NCI-H2107 (cell line): ENCODE data around the gene ISG20.

ENCODE experiments used
- DNase-seq: peaks from one replicate; lab custom pipeline; 2025; lab: John Stamatoyannopoulos, UW

ISG20 gene

DNA sequence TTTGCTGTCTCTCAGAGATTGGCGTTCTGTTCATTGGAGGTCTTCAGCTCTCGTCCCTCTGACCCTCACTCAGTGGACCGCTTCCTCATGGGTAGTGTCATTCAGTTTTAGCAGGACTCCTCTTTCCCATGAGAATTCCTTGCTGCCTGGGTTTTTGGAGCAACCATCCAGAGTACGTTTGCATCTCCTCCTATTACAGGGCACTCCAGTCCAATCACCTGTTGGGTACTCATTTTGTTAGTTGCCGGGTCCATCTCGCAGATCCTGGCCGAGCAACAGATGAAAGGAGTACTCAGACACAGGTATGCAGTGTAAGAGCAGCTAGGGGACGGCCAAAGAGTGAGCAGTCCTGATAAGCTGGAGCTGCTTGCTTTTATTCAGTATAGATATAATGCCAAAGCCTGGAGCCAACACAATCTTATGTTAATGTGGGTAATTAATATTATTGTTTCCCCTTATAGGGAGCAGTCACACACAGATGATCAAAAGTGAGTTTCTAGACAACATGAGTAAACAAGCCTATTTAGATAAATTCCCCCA, 49.6 kb downstream of the ISG20 start:
- DNase-seq, result no peak

DNA sequence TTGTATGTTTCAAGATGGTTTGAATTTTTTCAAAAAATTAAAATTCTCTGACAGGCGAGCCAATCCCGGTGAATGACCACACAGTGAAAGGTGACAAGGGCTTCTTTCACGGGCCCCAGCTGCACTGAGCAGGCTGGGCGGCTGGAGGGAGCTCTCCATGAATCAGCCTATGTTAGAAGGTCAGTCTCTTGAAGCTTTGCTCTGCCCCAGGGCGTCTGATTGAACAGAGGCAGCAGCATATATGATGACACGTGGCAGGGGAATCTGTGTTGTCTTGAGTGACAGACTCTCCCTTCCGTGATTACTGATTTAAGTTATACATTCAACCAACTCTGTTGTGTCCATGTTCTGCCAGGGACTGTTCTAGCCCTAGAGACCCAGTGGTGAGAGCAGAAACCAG, 51.5 kb downstream of the ISG20 start:
- DNase-seq, result no peak

DNA sequence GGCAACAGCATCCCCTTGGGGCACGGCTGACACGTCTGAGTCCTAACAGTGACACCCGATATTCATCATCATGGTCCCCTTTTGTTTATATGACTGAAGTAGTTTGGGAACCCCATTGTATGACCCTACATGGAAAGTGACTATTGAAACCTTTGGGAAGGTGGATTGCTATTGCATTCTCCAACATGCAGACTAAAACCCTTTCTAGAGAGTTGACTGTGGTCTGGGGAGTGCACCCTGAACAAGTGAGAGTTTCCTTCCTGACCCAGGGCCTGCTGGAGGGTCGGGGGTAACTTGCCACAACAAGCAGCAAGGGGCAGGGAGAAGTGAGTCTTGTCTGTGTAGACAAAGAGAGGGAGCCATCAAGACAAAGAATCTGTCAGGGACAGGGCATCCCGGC, 54.4 kb downstream of the ISG20 start:
- DNase-seq, result no peak

DNA sequence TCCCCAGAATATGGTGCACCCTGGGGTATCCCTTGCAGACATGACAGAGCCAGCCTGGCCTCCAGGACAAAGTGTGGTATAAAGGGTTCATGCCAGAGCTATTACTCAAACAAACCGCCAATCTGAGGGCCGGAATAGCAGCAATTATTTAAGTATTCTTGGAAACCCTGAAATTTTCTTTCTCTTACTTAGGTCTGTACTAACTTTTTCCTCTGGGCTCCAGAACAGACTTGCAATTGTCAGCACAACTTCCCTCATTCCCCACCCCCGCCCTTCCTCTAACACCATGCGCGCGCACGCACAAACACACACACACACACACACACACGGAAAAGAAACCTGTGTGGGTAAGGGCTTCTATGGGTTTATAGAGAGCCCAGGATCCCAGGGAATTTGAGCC, 56.3 kb downstream of the ISG20 start:
- DNase-seq, result no peak

DNA sequence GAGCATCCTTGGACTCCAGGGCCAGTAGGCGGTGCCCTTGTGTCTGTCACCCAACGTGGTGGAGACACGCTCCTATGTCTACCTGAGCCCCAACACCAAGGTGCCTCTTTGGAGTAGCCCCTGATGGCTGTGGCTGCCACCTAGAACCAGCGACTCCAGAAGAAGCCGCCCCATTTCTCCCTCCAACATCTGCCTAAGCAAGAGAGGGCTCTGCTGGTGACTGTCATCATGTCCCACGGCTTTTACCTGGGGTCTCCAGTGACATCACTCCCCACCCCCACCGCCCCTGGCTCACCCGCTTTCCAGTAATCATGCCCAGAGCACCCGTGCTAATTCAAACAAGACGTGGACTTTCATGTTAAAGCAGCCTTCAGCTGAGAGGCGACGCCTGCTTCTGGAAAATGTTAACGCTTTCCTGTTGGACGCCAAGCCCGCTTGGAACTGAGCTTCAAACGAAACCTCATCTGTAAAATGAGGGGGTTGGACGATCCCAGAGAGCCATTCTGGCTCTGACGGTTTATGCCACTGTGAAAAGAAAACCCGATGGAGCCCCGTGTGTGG, 57.0 kb downstream of the ISG20 start:
- DNase-seq, result no peak

DNA sequence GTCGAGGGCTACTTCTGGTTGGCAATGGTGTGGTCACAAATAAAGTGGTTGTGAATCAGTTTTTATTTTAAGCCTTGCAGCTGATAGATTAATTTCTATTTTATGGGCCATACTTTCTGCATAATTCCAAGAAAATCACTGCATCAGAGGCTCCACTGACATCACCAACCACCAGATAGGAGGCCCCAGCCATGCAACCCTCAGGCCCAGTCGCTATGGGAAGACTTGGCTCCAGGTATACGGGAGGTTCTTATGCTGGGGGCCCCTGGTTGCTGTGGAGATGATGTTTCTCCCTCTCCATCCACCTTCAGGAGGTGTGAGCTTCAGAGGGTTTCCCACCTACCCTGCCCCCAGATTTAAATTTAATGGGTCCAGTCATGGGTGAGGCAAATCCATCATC, 57.4 kb downstream of the ISG20 start:
- no peak for DNase-seq

DNA sequence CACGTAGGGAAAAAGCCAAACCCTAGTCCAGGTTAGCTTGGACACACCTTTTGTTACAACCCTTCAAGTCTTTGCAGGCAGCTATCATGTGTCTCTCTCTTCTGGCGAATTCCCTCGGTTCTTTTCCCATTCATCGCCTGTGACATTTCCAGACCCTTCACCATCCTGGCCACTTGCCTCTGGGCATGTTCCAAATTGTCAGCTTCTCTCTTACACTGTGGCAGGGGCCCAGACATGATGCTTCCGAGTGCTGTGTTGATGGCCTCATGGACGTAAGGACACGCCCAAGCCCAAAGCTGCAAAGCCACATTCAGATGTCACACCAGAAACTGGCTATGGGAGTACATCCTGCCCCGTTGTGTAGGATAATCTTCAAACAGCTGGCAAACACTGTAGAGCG, 58.5 kb downstream of the ISG20 start:
- no peak for DNase-seq

DNA sequence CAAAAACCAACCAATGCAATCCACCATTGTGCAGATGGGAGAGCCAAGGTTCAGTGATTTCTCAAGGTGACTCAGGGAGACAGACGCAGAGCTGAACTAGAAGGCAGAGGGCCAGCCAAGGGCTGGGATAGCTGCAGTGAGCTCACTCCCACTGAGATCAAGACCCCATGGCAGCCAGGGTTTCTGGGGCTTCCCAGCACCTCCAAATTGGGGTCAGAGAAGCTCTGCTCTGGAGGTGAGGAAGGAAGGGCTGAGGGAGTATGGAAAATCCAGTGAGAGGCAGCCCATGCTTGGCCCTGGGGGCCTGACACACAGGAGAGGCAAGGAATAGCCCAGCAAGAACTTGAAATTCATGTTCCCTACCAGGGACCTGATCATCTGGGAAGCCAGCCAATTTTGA, 61.0 kb downstream of the ISG20 start:
- DNase-seq, result no peak

DNA sequence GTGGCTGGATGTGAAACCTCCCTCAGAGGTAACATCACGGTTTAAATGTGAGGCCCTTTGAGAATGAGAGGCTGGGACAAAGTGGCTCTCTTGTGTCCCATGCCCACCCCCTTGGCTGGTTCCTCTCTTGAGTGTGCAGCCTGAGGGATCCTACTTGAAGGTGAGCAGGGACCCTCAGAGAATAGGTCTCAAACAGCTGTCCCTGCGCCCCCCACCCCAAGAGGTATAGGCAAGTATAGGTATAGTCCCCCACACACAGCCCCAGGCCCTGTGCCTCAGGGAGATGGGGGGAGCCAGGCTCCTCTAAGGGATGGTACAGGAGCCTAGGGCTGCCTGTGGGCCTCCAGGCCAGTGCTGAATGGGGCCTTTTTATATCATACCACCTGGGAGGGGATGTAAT, 61.9 kb downstream of the ISG20 start:
- DNase-seq, result no peak

DNA sequence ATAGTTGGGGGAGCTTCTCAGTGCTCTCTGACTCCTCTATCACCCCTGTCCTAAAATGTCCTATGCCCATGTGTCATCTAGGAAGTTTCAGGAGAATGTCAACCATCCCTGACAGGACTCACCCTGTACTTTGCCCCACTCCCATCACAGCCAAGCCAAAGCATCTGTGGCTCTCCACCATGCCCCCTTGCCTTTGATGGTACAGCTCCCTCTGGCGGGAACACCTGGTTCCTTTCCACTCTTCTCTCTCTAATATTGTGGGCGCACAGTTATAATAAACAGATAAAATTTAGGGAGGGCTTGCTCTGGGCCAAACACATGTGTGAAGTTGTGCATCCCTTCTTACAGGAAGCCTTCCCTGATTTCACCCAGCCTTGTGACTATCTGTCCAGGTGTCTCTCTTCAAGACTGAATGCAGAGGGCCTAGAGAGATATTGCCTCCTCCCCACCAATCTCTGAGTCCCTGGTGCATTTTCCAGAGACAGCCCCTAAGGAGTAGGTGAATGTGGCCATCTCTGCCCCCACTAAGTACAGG, 62.8 kb downstream of the ISG20 start:
- DNase-seq, result no peak

DNA sequence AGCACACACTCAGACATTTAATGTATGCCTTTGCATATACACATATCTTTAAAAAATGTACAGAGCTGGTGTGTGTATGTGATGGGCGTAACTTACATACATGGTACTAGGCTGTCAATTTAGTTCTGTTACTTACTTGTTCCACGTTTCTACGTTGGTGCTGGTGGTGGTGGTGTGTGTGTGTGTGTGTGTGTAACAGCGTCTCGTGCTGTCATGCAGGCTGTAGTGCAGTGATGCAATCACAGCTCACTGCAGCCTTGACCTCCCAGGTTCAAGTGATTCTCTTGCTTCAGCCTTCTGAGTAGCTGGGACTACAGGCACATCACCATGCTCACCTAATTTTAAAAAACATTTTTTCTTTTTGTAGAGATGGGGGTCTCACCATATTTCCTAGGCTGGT, 64.2 kb downstream of the ISG20 start:
- no peak for DNase-seq

DNA sequence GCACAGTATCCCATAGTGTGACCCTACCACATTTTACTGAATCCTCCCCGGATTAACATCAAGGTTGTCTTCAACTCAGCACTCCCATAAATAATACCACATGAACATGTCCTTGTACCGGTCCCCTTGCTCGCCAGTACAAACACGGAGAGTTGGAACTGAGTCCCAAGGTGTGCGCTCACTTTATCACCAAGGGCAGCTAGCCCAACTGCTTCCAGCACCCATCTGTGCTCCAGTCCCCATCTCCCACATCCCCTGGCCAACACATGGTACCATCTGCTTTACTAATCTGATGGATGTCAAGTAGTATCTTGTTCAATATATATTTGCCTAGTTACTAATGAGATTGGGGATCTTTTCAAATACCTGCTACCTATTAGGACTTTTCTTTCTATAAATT, 64.7 kb downstream of the ISG20 start:
- no peak for DNase-seq

DNA sequence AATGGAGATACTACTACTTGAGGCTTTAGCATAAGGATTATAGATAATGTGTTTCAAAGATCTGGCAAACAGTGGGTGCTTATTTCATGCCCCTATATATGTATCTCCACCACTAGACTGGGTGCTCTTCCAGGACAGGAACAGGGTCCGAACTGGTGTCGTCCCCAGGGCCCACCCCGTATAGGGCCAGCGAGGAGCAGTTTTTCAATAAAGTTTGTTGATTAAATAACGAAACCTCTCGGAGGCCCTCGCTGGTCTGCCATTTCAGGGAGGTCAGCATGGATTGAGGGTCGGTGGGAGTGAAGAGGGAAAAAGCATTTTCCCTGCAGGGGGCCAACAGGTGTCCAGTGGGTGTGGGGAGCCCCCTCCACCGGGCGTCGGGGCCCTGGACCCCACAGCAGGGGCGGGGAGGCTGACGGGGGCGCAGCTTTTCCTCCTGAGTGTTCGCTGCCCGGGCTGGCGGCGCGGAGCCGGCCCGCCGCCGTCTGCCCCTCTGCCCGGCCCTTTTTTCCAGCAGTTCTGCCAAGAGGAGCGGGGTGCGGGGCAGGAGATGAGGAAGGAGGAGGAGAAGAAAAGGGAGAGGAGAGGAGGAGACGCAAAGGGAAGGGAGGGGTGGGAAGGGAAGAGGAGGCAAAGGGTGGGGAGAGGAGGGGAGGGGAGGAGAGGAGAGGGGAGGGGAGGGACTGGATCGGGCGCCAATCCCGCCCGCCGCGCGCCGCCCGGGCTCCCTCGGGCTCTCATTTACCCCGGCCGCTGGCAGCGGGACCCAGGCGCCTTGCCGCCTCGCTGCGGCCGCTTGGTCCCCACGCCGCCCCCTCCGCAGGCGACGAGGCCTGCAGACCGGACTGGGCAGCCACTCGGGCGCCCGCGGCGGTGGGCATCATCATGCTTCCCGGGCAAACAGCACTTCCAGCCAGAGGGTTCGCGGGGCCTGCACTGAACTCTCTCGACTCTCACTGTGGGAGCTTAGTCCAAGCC, 66.3 kb downstream of the ISG20 start:
- DNase-seq, result no peak

DNA sequence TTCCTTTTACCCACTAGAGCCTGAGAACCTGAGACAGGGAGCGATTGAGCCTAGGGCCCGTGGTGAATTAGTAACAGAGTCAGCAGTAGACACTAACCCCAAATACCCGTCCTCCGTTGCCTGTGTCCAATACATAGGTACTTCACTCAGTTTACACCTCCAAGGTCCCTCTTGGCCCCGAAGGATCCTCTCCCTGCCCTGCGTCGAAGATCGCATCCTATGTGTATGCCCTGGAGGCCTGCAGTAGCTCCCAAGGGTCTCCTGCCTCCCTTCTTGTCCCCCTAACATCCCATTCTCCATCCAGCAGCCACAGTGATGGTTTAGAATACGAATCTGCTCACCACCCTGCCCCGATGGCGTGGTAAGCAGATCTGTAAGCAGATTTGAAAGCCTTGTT, 67.0 kb downstream of the ISG20 start:
- DNase-seq, result no peak
